ENCODE data around the gene INPP5D.

DNA sequence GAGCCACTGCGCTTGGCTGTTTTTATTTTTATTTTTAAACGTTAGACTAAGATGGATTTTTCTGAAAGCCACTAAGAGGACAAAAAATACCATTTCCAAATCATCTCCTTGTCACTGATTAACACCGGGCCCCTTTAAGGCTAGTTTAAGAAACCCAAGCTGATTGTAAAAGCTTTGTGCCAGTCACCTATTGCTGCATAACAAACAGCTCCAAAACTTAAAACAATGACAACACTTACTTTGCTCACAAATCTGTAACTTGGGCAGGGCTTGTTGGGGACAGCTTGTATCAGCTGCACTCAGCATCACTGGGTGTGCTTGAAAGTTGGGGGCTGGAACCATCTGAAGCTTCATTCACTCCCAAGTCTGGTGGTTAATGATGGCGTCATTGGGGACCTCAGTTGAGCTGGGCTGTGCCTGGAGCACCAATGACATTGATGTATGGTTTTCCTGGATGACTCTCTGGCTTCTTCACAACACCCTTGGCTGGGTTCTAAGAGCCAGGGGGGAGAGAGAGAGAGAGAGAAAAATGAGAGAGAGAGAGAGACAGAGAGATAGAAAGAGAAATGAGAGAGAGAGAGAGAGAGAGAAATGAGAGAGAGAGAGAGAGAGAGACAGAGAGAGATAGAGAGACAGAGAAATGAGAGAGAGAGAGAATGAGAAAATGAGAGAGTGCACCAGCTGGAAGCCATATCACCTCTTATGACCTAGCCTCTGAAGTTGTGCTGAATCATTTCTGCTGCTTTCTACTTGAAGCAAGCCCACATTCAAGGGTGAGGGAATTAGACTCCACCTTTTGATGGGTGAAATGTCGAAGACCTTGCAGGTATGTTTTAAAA, 165.3 kb downstream of the INPP5D start:
- TF ChIP-seq, protein P1, sequence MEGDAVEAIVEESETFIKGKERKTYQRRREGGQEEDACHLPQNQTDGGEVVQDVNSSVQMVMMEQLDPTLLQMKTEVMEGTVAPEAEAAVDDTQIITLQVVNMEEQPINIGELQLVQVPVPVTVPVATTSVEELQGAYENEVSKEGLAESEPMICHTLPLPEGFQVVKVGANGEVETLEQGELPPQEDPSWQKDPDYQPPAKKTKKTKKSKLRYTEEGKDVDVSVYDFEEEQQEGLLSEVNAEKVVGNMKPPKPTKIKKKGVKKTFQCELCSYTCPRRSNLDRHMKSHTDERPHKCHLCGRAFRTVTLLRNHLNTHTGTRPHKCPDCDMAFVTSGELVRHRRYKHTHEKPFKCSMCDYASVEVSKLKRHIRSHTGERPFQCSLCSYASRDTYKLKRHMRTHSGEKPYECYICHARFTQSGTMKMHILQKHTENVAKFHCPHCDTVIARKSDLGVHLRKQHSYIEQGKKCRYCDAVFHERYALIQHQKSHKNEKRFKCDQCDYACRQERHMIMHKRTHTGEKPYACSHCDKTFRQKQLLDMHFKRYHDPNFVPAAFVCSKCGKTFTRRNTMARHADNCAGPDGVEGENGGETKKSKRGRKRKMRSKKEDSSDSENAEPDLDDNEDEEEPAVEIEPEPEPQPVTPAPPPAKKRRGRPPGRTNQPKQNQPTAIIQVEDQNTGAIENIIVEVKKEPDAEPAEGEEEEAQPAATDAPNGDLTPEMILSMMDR (IDR thresholded peaks at IDR 0.05; ENCODE audit: low read depth, low read length), result no peak
- TF ChIP-seq EZH2phosphoT487 (IDR thresholded peaks at IDR 0.05; ENCODE audit: low read depth), result no peak

Data from OCI-LY3 (cell line).